C4-2B (cell line): ENCODE data around the gene MLYCD.

Experiments
- H3K27ac ChIP-seq: fragments of 450-650 bp; 2 replicates; pipeline ENCODE4 v1.5.1; 2017
- CTCF ChIP-seq: fragments of 450-650 bp; conservative IDR thresholded peaks from 2 replicates; pipeline ENCODE4 v1.5.1; 2017; ENCODE audit warnings: mild to moderate bottlenecking
- ZFX ChIP-seq: fragments of 450-650 bp; IDR thresholded peaks from 2 replicates; pipeline ENCODE4 v1.6.1; 2017

Gene MLYCD

GRCh38 chr16:83959656-83960434, 60.9 kb downstream of the MLYCD start:
- H3K27ac ChIP-seq = no peak overlapping the region
- no peak for TF ChIP-seq CTCF
- TF ChIP-seq ZFX = no peak

GRCh38 chr16:83960521-83961249, 61.8 kb downstream of the MLYCD start:
- no peak for TF ChIP-seq CTCF
- TF ChIP-seq ZFX = no peak
- no peak overlapping the region for H3K27ac ChIP-seq

GRCh38 chr16:83961591-83961990, 62.7 kb downstream of the MLYCD start:
- TF ChIP-seq CTCF (no peak), ZFX (no peak)
- H3K27ac ChIP-seq = no peak overlapping the region

- no peak overlapping the region for H3K27ac ChIP-seq
- TF ChIP-seq CTCF = no peak
- no peak for TF ChIP-seq ZFX
Observed at GRCh38 chr16:83963277-83964119, 64.6 kb downstream of the MLYCD start.

GRCh38 chr16:83964684-83965443, 65.9 kb downstream of the MLYCD start:
- TF ChIP-seq ZFX = no peak
- TF ChIP-seq CTCF = no peak
- no peak overlapping the region for H3K27ac ChIP-seq

GRCh38 chr16:83965444-83966152, 66.7 kb downstream of the MLYCD start:
- no peak for TF ChIP-seq ZFX
- no peak overlapping the region for H3K27ac ChIP-seq
